PFSK-1 (cell line): ENCODE data around the gene LTBP2.

Experiments
- POLR2AphosphoS5 ChIP-seq: IDR thresholded peaks from 2 replicates; pipeline ENCODE4 v1.6.1; 2012; ENCODE audit warnings: low read depth, mild to moderate bottlenecking, control low read depth, low read length, moderate library complexity
- SIN3A ChIP-seq: IDR thresholded peaks from 2 replicates; pipeline ENCODE4 v1.6.1; 2012; ENCODE audit warnings: mild to moderate bottlenecking, low read length, moderate library complexity, borderline replicate concordance; ENCODE audit not compliant: insufficient read depth

- TF ChIP-seq SIN3A, result no peak
- TF ChIP-seq POLR2AphosphoS5, result no peak
These were observed 146.7 kb downstream of the LTBP2 start for GRCh38 chr14:74465335-74465734.
